Suppressor macrophage treated with lipopolysaccharide for 1 hour (primary cell): ENCODE results near the gene ATP8B4.

Experiments used
- DNase-seq, 3 donors: peaks; one replicate each; pipeline ENCODE4 v3.0.0-alpha.2; 2020 to 2022

ATP8B4 gene

GRCh38 chr15:50061503-50061902, 57.5 kb downstream of the ATP8B4 start:
- DNase-seq = peak; percentile 54 to 78 (median 58)

GRCh38 chr15:50059883-50060282, 59.1 kb downstream of the ATP8B4 start:
- DNase-seq = peak; percentile 70 to 88 (median 79)

GRCh38 chr15:50059203-50059772, 59.7 kb downstream of the ATP8B4 start:
- no peak for DNase-seq

- peak in 2 of 3 donors; percentile 40 to 54 for DNase-seq
These were observed 61.0 kb downstream of the ATP8B4 start for GRCh38 chr15:50057905-50058639.

- DNase-seq = peak; percentile 53 to 69 (median 58)
These were observed 61.8 kb downstream of the ATP8B4 start for GRCh38 chr15:50057196-50057595.

GRCh38 chr15:50055750-50056157, 63.3 kb downstream of the ATP8B4 start:
- peak in 1 of 3 donors; percentile 29 for DNase-seq

GRCh38 chr15:50055332-50055731, 63.7 kb downstream of the ATP8B4 start:
- peak; percentile 64 to 82 (median 66) for DNase-seq

GRCh38 chr15:50053055-50053856, 65.8 kb downstream of the ATP8B4 start:
- DNase-seq = peak in 1 of 3 donors; percentile 26

GRCh38 chr15:50051811-50052419, 67.1 kb downstream of the ATP8B4 start:
- peak; percentile 51 to 76 (median 56) for DNase-seq

- DNase-seq = peak; percentile 39 to 62 (median 41)
These were observed 67.9 kb downstream of the ATP8B4 start for GRCh38 chr15:50050986-50051743.

GRCh38 chr15:50049871-50050270, 69.2 kb downstream of the ATP8B4 start:
- DNase-seq = no peak

- DNase-seq = peak in 2 of 3 donors; percentile 25 to 57
These were observed 72.2 kb downstream of the ATP8B4 start for GRCh38 chr15:50046867-50047266.

GRCh38 chr15:50046159-50046558, 72.9 kb downstream of the ATP8B4 start:
- DNase-seq = no peak

- no peak for DNase-seq
These were observed 74.1 kb downstream of the ATP8B4 start for GRCh38 chr15:50044904-50045303.

GRCh38 chr15:50044406-50044805, 74.6 kb downstream of the ATP8B4 start:
- DNase-seq = no peak

GRCh38 chr15:50042775-50043174, 76.3 kb downstream of the ATP8B4 start:
- no peak for DNase-seq

GRCh38 chr15:50030456-50030855, 88.6 kb downstream of the ATP8B4 start:
- no peak for DNase-seq

- DNase-seq = no peak
These were observed 90.7 kb downstream of the ATP8B4 start for GRCh38 chr15:50028326-50028725.

- no peak for DNase-seq
These were observed 94.8 kb downstream of the ATP8B4 start for GRCh38 chr15:50024281-50024680.

- DNase-seq = no peak
These were observed 100.5 kb downstream of the ATP8B4 start for GRCh38 chr15:50018491-50018890.

- DNase-seq = no peak
These were observed 101.5 kb downstream of the ATP8B4 start for GRCh38 chr15:50017522-50017921.

GRCh38 chr15:50016951-50017350, 102.1 kb downstream of the ATP8B4 start:
- no peak for DNase-seq
